Smooth muscle cell (in vitro differentiated cells): Measurements from ENCODE around the gene SLC29A2. TPM values are rescaled to one million over a fixed set of nuclear protein-coding genes. Genes with fewer than 3 reads are reported as not detected.

Experiments used
- DNase-seq: peaks from one replicate; lab custom pipeline; 2025; ENCODE audit not compliant: unreplicated experiment; lab: John Stamatoyannopoulos, UW
- H2AFZ ChIP-seq: fragments of 200-600 bp; sonication (generic); 2 replicates; pipeline ENCODE4 v1.6.0; 2016; ENCODE audit warnings: antibody characterized with exemption, low read depth, mild to moderate bottlenecking
- H3F3A ChIP-seq: fragments of 200-600 bp; sonication (generic); 2 replicates; pipeline ENCODE4 v1.6.0; 2017; ENCODE audit warnings: antibody characterized with exemption, low read depth
- H3K27ac ChIP-seq: fragments of 200-600 bp; sonication (generic); 2 replicates; pipeline ENCODE4 v1.5.1; 2016; ENCODE audit warnings: low read depth, mild to moderate bottlenecking
- H3K27me3 ChIP-seq: fragments of 200-600 bp; sonication (generic); 2 replicates; pipeline ENCODE4 v1.6.1; 2016; ENCODE audit warnings: low read depth, mild to moderate bottlenecking
- H3K36me3 ChIP-seq: fragments of 200-600 bp; sonication (generic); 2 replicates; pipeline ENCODE4 v1.5.1; 2016; ENCODE audit warnings: low read depth
- H3K4me1 ChIP-seq: fragments of 200-600 bp; sonication (generic); 2 replicates; pipeline ENCODE4 v1.5.1; 2016; ENCODE audit warnings: low read depth
- H3K4me2 ChIP-seq: fragments of 200-600 bp; sonication (generic); 2 replicates; pipeline ENCODE4 v1.6.0; 2016; ENCODE audit warnings: mild to moderate bottlenecking
- H3K4me3 ChIP-seq: fragments of 200-600 bp; sonication (generic); 2 replicates; pipeline ENCODE4 v1.5.1; 2016; ENCODE audit warnings: mild to moderate bottlenecking
- H3K79me2 ChIP-seq: fragments of 200-600 bp; sonication (generic); 2 replicates; pipeline ENCODE4 v1.6.0; 2016; ENCODE audit warnings: low read depth, mild to moderate bottlenecking
- H3K9ac ChIP-seq: fragments of 200-600 bp; sonication (generic); 2 replicates; pipeline ENCODE4 v1.6.0; 2016; ENCODE audit warnings: low read depth
- H3K9me3 ChIP-seq: fragments of 200-600 bp; sonication (generic); replicated peaks from 2 replicates; pipeline ENCODE4 v1.5.1; 2016; ENCODE audit warnings: low read depth
- H4K20me1 ChIP-seq: fragments of 200-600 bp; sonication (generic); 2 replicates; pipeline ENCODE4 v1.6.0; 2016; ENCODE audit warnings: low read depth
- CTCF ChIP-seq: fragments of 200-600 bp; sonication (generic); IDR thresholded peaks from 2 replicates; pipeline ENCODE4 v1.5.1; 2017; ENCODE audit warnings: borderline replicate concordance, mild to moderate bottlenecking, antibody characterized with exemption; ENCODE audit not compliant: insufficient read depth, poor library complexity, severe bottlenecking
- WGBS: methylation state at CpG from one replicate; pipeline ENCODE4 v1.1.7; 2016; ENCODE audit warnings: low lambda C conversion rate; 5-methylcytosine and 5-hydroxymethylcytosine counted together
- polyA plus RNA-seq: library from polyadenylated mRNA; unstranded; fragments of >200 nt; fragmentation: Nextera tagmentation; extraction: Ambion mirVana; gene quantifications from 2 replicates; pipeline ENCODE4 v1.2.1, GENCODE V29; 2016
- total RNA-seq: library from RNA; depleted of rRNA; stranded (reverse); fragments of >200 nt; gene quantifications from 2 replicates; pipeline ENCODE4 v1.2.3, GENCODE V29; 2014

SLC29A2 gene
- total and polyA plus RNA-seq, 2 experiments from 2014 or later = 3.5 to 8.8 TPM

- H3K4me3 ChIP-seq = no peak overlapping the region
- H3K36me3 ChIP-seq = no peaks in the 10 kb centered on the region
- no peak for DNase-seq
- peaks cover 6% of the 10 kb centered on the region for H3K27me3 ChIP-seq
- H3K4me2 ChIP-seq = no peak overlapping the region
- WGBS = 91% methylated on average over 12 of the region's 12 CpGs
- H2AFZ ChIP-seq = no peak overlapping the region
- no peaks in the 10 kb centered on the region for H3F3A ChIP-seq
- H3K79me2 ChIP-seq = no peaks in the 10 kb centered on the region
- H3K9me3 ChIP-seq = no peaks in the 10 kb centered on the region
- peaks cover 4% of the 10 kb centered on the region for H3K4me1 ChIP-seq
- H4K20me1 ChIP-seq = peaks cover 12% of the 10 kb centered on the region
- H3K9ac ChIP-seq = no peak overlapping the region
- TF ChIP-seq CTCF = no peak
- no peak overlapping the region for H3K27ac ChIP-seq
These were observed 38.6 kb upstream of the SLC29A2 start for GRCh38 chr11:66410191-66410590.

- WGBS = 28% methylated on average over 15 of the region's 15 CpGs
These were observed 37.7 kb upstream of the SLC29A2 start for GRCh38 chr11:66409226-66409625.

GRCh38 chr11:66408488-66409214, 37.1 kb upstream of the SLC29A2 start:
- H3K36me3 ChIP-seq = no peaks in the 10 kb centered on the region
- TF ChIP-seq CTCF = peak; percentile 100
- H3K4me1 ChIP-seq = peaks cover 4% of the 10 kb centered on the region
- H3K4me2 ChIP-seq = peak overlapping the region; percentile 88
- no peaks in the 10 kb centered on the region for H3K9me3 ChIP-seq
- H3K27ac ChIP-seq = peak overlapping the region; percentile 63
- peak overlapping the region; percentile 56 for H2AFZ ChIP-seq
- peak overlapping the region; percentile 53 for H3K4me3 ChIP-seq
- peak; percentile 90 for DNase-seq
- H3F3A ChIP-seq = no peaks in the 10 kb centered on the region
- peaks cover 13% of the 10 kb centered on the region for H3K27me3 ChIP-seq
- no peaks in the 10 kb centered on the region for H3K79me2 ChIP-seq
- peaks cover 6% of the 10 kb centered on the region for H4K20me1 ChIP-seq
- 2% methylated on average over 61 of the region's 63 CpGs for WGBS
- peak overlapping the region; percentile 56 for H3K9ac ChIP-seq

More at GRCh38 chr11:66409226-66409625, 37.7 kb upstream of the SLC29A2 start:
- H3K36me3 ChIP-seq = no peaks in the 10 kb centered on the region
- no peak for DNase-seq
- H3K4me1 ChIP-seq = peaks cover 4% of the 10 kb centered on the region
- peak overlapping the region; percentile 88 for H3K4me2 ChIP-seq
- H3K4me3 ChIP-seq = peak overlapping the region; percentile 53
- H3K79me2 ChIP-seq = no peaks in the 10 kb centered on the region
- no peak for TF ChIP-seq CTCF
- H3K9ac ChIP-seq = no peak overlapping the region
- no peak overlapping the region for H2AFZ ChIP-seq
- H3F3A ChIP-seq = no peaks in the 10 kb centered on the region
- no peak overlapping the region for H3K27ac ChIP-seq
- peaks cover 9% of the 10 kb centered on the region for H3K27me3 ChIP-seq
- H3K9me3 ChIP-seq = no peaks in the 10 kb centered on the region
- H4K20me1 ChIP-seq = peaks cover 11% of the 10 kb centered on the region

GRCh38 chr11:66407651-66408050, 36.1 kb upstream of the SLC29A2 start:
- Histone ChIP-seq H4K20me1 (peaks cover 4% of the 10 kb centered on the region), H2AFZ (peak overlapping the region; percentile 56), H3K36me3 (no peaks in the 10 kb centered on the region), H3K4me3 (no peak overlapping the region), H3K27me3 (peaks cover 13% of the 10 kb centered on the region), H3K4me2 (no peak overlapping the region), H3K27ac (no peak overlapping the region), H3K9ac (no peak overlapping the region), H3K9me3 (no peaks in the 10 kb centered on the region), H3F3A (no peaks in the 10 kb centered on the region), H3K4me1 (peaks cover 4% of the 10 kb centered on the region), H3K79me2 (no peaks in the 10 kb centered on the region)
- 69% methylated on average over 5 of the region's 5 CpGs for WGBS
- no peak for DNase-seq
- TF ChIP-seq CTCF = no peak
